Upper lobe of left lung (tissue), 4 donors: Measurements from ENCODE around the gene FOXA1.

Source experiments
- EP300 ChIP-seq, 4 donors: sonication (generic); formaldehyde crosslinking; IDR thresholded peaks; one replicate each; pipeline ENCODE4 v1.5.1; 2017; ENCODE audit warnings: antibody characterized with exemption in 4 of 4, control low read depth in 2 of 4
- POLR2A ChIP-seq, 4 donors: fragments of 450-650 bp; IDR thresholded peaks; one replicate each; pipeline ENCODE4 v1.5.1; 2016 to 2017; ENCODE audit warnings: antibody characterized with exemption in 4 of 4, mild to moderate bottlenecking in 2 of 4
- POLR2AphosphoS5 ChIP-seq, 2 donors: sonication (generic); formaldehyde crosslinking; IDR thresholded peaks; one replicate each; pipeline ENCODE4 v1.5.1; 2017; ENCODE audit warnings: antibody characterized with exemption in 2 of 2
- TF ChIP-seq, protein P1 (sequence below), 6 experiments: fragments of 450-650 bp in 4 of 6; fragments of 200-600 bp in 2 of 6; sonication (generic) in 2 of 6; IDR thresholded peaks; one replicate each; pipeline ENCODE4 v1.5.1; 2016 to 2019; ENCODE audit warnings: antibody characterized with exemption in 6 of 6

- TF ChIP-seq EP300 (IDR thresholded peaks at IDR 0.05): no peak
- no peak for TF ChIP-seq POLR2A (IDR thresholded peaks at IDR 0.05)
- TF ChIP-seq, protein P1, sequence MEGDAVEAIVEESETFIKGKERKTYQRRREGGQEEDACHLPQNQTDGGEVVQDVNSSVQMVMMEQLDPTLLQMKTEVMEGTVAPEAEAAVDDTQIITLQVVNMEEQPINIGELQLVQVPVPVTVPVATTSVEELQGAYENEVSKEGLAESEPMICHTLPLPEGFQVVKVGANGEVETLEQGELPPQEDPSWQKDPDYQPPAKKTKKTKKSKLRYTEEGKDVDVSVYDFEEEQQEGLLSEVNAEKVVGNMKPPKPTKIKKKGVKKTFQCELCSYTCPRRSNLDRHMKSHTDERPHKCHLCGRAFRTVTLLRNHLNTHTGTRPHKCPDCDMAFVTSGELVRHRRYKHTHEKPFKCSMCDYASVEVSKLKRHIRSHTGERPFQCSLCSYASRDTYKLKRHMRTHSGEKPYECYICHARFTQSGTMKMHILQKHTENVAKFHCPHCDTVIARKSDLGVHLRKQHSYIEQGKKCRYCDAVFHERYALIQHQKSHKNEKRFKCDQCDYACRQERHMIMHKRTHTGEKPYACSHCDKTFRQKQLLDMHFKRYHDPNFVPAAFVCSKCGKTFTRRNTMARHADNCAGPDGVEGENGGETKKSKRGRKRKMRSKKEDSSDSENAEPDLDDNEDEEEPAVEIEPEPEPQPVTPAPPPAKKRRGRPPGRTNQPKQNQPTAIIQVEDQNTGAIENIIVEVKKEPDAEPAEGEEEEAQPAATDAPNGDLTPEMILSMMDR (IDR thresholded peaks at IDR 0.05): peak in 4 of 6 experiments; percentile 18 to 57 (median 39)
- TF ChIP-seq POLR2AphosphoS5 (IDR thresholded peaks at IDR 0.05): no peak
Measured at GRCh38 chr14:37597538-37597913, 2.5 kb upstream of the FOXA1 start.
